IPS DF 6.9 (cell line): ENCODE results near the gene ZNF581.

ENCODE experiments used
- DNase-seq: peaks from one replicate; pipeline ENCODE4 v3.0.0-alpha.2; 2013; ENCODE audit warnings: low read depth, low spot score
- H3K27ac ChIP-seq: one replicate; pipeline ENCODE4 v1.5.1; 2013; ENCODE audit warnings: low read length, control low read depth
- H3K27me3 ChIP-seq: 2 replicates; pipeline ENCODE4 v1.6.1; 2013; ENCODE audit warnings: mild to moderate bottlenecking, low read length; ENCODE audit not compliant: control insufficient read depth, insufficient read depth
- H3K36me3 ChIP-seq: 2 replicates; pipeline ENCODE4 v1.6.1; 2013; ENCODE audit warnings: low read length; ENCODE audit not compliant: control insufficient read depth, insufficient read depth
- H3K4me1 ChIP-seq: 2 replicates; pipeline ENCODE4 v1.6.1; 2013; ENCODE audit warnings: low read length; ENCODE audit not compliant: control insufficient read depth, insufficient read depth
- H3K4me3 ChIP-seq: 2 replicates; pipeline ENCODE4 v1.5.1; 2013; ENCODE audit warnings: mild to moderate bottlenecking, low read length
- H3K9me3 ChIP-seq: 2 replicates; pipeline ENCODE4 v1.6.1; 2013; ENCODE audit warnings: low read length, inconsistent platforms; ENCODE audit not compliant: control insufficient read depth, insufficient read depth
- WGBS: extraction: QIAGEN DNeasy Blood & Tissue Kit; methylation state at CpG from one replicate; pipeline ENCODE4 v1.1.7; 2013; ENCODE audit warnings: mixed read lengths, missing lambda C conversion rate; ENCODE audit not compliant: insufficient read length, insufficient coverage; 5-methylcytosine and 5-hydroxymethylcytosine counted together

The ZNF581 gene

DNA sequence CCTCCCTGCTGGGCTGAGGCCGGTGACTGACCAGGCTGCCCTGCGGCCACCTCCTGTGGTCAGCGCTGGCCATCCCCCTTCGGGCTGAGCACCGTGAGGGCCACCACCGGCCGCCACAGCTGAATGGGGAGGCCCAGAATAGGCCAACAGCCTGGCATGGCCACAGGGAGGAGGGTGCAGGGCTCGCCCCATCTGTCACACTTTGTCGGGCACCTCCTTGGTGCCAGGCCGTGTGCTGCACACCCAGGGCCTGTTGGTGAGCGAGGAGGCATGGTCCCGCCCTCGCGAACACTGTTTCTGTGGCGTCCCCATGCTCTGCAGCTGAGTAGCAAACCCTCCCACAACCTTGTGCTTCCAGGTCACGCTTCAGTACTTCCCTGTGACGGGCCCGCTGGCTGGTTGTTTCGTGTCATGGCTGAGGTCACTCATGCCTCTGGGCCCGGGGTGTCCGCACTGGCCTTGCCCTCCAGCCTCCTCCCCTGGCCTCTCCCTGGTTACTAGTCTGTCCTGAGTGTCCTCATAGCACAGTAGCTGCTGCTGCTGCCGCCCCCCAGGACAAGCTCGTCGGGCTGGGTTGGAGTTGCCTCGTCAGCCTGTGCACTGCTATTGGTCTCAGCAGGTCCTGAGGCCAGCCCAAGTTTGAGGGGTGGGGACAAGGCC lies 46.8 kb downstream of the ZNF581 start:
- Histone ChIP-seq H3K27ac (no peak overlapping the region), H3K4me3 (no peak overlapping the region), H3K27me3 (no peaks in the 10 kb centered on the region), H3K36me3 (peaks cover 47% of the 10 kb centered on the region), H3K9me3 (no peaks in the 10 kb centered on the region), H3K4me1 (no peaks in the 10 kb centered on the region)
- no peak for DNase-seq
- WGBS, result no CpG with 5 or more reads among the region's 25 CpGs

DNA sequence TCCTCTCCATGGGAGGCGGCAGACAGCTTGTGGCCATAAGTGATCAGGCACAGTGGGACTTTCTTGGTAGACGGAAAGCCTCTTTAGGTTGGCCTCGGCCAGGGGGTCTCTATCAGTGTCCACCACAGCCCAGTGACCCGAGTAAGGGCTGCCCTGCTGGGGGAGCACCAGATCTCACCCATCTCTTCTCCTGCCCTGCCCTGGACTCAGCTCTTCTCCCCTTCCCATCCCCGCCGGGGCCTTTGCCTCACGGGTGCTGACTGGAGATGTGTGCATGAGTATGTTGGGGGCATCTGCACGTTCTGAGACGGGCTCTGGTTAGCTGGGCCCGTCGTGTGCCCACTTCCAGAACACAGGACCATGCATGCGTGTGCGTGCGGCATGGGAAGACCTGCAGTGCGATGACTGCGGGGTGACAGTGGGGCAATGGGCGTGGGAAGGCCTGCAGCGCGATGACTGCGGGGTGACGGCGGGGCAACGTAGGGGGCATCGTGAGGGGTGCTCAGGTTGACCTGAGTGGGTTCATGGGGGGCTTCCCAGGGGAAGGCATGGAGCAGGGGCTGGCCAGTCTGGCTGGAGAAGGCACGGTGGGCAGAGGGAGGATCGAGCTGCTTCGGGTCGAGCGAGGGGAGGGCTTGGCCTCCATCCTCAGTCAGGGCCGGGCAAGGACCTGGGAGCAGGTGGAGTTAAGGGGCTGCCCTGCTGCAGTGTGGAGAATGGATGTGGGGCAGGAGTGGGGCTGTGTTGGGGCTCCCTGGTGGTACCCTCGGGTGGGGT lies 47.5 kb downstream of the ZNF581 start:
- H3K27ac ChIP-seq, result no peak overlapping the region
- WGBS, result no CpG with 5 or more reads among the region's 31 CpGs
- no peak for DNase-seq
- no peak overlapping the region for H3K4me3 ChIP-seq
- no peaks in the 10 kb centered on the region for H3K4me1 ChIP-seq
- H3K9me3 ChIP-seq, result no peaks in the 10 kb centered on the region
- no peaks in the 10 kb centered on the region for H3K27me3 ChIP-seq
- peaks cover 51% of the 10 kb centered on the region for H3K36me3 ChIP-seq

DNA sequence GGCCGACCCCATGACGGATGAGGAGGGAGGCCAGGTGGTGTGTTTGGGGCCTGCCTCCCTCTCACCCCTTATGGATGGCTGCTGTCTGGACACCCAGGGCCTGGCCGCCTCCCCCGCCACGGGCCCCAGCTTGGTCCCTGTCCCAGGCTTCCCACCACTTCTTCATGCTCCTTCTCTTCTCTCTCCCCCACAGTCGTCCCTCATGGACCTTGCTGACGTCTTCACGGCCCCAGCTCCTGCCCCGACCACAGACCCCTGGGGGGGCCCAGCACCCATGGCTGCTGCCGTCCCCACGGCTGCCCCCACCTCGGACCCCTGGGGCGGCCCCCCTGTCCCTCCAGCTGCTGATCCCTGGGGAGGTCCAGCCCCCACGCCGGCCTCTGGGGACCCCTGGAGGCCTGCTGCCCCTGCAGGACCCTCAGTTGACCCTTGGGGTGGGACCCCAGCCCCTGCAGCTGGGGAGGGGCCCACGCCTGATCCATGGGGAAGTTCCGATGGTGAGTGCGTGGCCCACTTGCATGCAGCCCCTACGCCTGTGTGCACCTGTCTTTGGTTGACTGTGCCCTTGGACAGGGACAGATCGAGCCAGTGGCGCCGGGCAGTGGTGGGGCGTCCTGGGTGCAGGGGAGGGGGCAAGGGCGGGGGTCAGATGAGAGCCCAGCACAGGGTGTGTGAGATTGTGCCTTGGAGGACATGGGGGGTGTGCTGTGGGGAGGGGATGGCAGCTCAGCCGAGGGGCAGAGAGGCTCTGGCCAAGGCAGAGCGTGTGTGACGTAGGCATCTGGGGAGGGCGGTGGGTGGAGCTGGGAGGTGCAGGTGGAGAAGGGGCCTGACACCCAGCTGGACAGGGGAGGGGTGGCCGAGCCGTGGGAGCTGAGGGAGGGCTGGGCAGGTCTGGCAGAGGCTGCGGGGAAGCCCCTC lies 48.4 kb downstream of the ZNF581 start:
- Histone ChIP-seq H3K4me3 (no peak overlapping the region), H3K36me3 (peaks cover 55% of the 10 kb centered on the region), H3K27ac (no peak overlapping the region), H3K27me3 (no peaks in the 10 kb centered on the region), H3K4me1 (no peaks in the 10 kb centered on the region), H3K9me3 (no peaks in the 10 kb centered on the region)
- WGBS, result no CpG with 5 or more reads among the region's 31 CpGs
- no peak for DNase-seq

DNA sequence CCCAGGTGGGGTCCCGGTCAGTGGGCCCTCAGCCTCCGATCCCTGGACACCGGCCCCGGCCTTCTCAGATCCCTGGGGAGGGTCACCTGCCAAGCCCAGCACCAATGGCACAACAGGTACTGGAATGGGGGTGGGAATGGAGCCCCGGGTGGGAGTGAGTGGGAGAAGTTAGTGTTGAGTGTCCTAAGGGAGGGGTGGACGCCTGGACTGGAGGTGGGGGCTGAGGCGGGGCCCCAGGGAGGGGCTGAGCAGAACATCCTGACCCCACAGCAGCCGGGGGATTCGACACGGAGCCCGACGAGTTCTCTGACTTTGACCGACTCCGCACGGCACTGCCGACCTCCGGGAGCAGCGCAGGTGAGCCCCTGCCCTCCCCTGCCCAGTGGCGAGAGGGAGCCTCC lies 49.2 kb downstream of the ZNF581 start:
- Histone ChIP-seq H3K36me3 (peaks cover 55% of the 10 kb centered on the region), H3K4me3 (no peak overlapping the region), H3K9me3 (no peaks in the 10 kb centered on the region), H3K27me3 (no peaks in the 10 kb centered on the region), H3K4me1 (no peaks in the 10 kb centered on the region), H3K27ac (no peak overlapping the region)
- no peak for DNase-seq
- WGBS, result no CpG with 5 or more reads among the region's 19 CpGs

DNA sequence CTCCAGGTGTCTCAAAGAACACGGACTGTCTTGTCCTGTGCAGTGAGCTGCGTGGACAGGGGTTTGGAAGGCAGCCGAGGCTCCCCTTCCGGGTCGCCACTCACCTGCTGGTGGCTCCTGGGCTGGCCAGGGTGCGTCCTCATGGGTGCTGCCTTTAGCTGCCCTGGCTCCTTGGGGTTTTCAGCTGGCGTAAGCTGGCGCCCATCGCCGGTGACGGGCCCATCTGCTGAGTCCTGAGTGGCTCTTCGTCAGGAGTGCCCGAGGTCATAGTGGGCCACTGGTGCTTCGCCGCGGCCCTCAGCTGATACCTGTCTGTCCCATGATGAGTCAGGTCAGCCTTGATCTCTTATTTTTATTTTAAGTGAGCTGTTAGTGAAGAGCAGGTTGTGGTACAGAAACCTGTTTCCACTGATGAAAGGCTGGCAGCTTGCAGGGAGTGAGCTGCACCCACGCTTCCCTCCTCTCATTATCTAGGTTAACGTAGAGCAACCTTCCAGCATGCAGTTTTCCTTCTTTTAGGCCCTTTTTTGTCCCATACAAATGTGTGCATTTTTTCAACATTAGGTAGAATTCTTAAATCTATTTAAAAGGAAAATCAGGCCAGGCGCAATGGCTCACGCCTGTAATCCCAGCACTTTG lies 50.0 kb downstream of the ZNF581 start:
- H3K4me1 ChIP-seq, result no peaks in the 10 kb centered on the region
- WGBS, result no CpG with 5 or more reads among the region's 20 CpGs
- peaks cover 52% of the 10 kb centered on the region for H3K36me3 ChIP-seq
- H3K27ac ChIP-seq, result no peak overlapping the region
- no peak overlapping the region for H3K4me3 ChIP-seq
- H3K9me3 ChIP-seq, result no peaks in the 10 kb centered on the region
- no peaks in the 10 kb centered on the region for H3K27me3 ChIP-seq
- DNase-seq, result no peak

DNA sequence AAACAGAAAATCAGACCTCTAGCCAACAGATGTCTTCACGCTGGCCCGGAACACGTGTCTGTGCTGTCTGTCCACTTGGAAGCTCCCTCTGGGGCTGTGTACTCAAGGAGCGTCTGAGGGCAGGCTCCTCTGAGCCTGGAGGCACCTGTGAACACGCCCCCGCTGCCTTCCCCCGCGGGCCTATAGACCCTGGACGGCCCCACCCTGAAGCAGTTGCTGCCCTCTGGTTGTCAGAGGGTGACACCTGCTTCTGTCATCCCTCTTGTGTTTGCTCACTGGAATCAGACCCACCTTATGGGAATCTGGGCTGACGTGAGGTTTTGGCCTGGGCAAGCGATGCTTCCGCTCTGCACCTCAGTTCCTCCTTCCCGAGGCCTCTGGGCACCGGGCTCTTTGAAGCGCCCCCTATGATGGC lies 50.8 kb downstream of the ZNF581 start:
- Histone ChIP-seq H3K4me3 (no peak overlapping the region), H3K27me3 (no peaks in the 10 kb centered on the region), H3K27ac (no peak overlapping the region), H3K9me3 (no peaks in the 10 kb centered on the region), H3K4me1 (no peaks in the 10 kb centered on the region), H3K36me3 (peaks cover 46% of the 10 kb centered on the region)
- WGBS, result no CpG with 5 or more reads among the region's 15 CpGs
- no peak for DNase-seq

DNA sequence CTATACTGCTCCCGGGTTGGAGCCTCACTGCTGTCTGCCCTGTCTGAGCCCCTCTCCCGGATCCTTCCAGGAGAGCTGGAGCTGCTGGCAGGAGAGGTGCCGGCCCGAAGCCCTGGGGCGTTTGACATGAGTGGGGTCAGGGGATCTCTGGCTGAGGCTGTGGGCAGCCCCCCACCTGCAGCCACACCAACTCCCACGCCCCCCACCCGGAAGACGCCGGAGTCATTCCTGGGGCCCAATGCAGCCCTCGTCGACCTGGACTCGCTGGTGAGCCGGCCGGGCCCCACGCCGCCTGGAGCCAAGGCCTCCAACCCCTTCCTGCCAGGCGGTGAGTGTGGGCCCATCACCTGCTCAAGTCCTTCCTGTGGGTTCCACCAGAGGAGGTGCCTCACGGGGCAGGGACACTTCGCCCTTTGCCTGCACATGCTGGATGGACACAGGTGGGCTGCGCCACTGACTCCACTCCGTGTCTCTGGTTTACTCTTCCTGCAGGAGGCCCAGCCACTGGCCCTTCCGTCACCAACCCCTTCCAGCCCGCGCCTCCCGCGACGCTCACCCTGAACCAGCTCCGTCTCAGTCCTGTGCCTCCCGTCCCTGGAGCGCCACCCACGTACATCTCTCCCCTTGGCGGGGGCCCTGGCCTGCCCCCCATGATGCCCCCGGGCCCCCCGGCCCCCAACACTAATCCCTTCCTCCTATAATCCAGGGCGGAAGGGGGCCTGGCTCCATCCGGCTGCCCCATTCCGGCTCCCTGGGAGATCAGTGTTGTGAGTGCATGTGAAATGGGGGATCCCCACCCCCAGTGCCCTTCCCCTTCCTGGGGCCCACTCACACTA lies 51.4 kb downstream of the ZNF581 start:
- H3K27ac ChIP-seq, result no peak overlapping the region
- no peak for DNase-seq
- no peaks in the 10 kb centered on the region for H3K9me3 ChIP-seq
- H3K4me3 ChIP-seq, result no peak overlapping the region
- no peaks in the 10 kb centered on the region for H3K4me1 ChIP-seq
- peaks cover 40% of the 10 kb centered on the region for H3K36me3 ChIP-seq
- no peaks in the 10 kb centered on the region for H3K27me3 ChIP-seq
- no CpG with 5 or more reads among the region's 37 CpGs for WGBS
